Activated CD4-positive, alpha-beta T cell treated with anti-CD3 and anti-CD28 coated beads, Interleukin-10, Interleukin-2, amounts not matched to agents 100 ng/mL and 50 ng/mL, durations not matched to agents 16 hours and 8 hours (primary cell): ENCODE measurements around the gene PRMT2.
"Not testable (repeated sequence)": the region's sequence is repeated elsewhere in the genome, so short reads cannot be mapped to it uniquely, and the experiment has no call there.

Source experiments
- DNase-seq: peaks from one replicate; pipeline ENCODE4 v3.0.0-alpha.2; 2020

The PRMT2 gene

GRCh38 chr21:46675595-46676280, 40.3 kb downstream of the PRMT2 start:
- no peak for DNase-seq

- DNase-seq = not testable (repeated sequence)
Measured at GRCh38 chr21:46676542-46676941, 41.1 kb downstream of the PRMT2 start.

DNA sequence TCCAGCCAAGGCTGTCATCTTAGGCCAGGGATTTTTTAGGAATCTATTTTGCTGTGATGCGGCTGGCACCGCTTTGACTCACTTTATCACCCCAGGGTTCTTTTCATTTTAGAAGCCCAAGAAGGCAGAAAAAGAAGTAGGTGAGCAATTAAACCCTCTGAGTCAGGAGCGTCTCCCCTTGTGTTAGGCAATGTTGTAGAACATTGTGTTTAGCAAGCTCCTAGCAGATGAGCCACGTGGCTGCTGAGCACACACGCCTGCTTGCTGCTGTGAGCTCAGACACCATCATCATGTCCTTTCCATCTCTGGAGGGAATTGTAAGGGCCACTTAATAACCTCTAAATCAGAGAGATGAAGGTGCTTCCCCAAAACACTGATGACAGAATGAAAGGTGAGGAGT, 46.1 kb downstream of the PRMT2 start:
- not testable (repeated sequence) for DNase-seq

GRCh38 chr21:46698652-46699051, 63.2 kb downstream of the PRMT2 start:
- DNase-seq = not testable (repeated sequence)

DNA sequence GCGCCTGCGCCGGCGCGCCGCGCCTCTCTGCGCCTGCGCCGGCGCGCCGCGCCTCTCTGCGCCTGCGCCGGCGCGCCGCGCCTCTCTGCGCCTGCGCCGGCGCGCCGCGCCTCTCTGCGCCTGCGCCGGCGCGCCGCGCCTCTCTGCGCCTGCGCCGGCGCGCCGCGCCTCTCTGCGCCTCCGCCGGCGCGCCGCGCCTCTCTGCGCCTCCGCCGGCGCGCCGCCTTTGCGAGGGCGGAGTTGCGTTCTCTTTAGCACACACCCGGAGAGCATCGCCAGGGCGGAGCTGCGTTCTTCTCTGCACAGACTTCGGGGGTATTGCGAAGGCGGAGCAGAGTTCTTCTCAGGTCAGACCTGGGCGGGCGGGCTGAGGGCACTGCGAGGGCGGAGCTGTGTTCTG, 63.6 kb downstream of the PRMT2 start:
- not testable (repeated sequence) for DNase-seq
